GM04503 (cell line): Measurements from ENCODE around the gene GDAP1L1.
"Not testable (repeated sequence)": the region's sequence is repeated elsewhere in the genome, so short reads cannot be mapped to it uniquely, and the experiment has no call there.

Experiments
- DNase-seq: peaks from one replicate; pipeline ENCODE4 v3.0.0-alpha.2; 2012; ENCODE audit warnings: low read depth

The GDAP1L1 gene

DNA sequence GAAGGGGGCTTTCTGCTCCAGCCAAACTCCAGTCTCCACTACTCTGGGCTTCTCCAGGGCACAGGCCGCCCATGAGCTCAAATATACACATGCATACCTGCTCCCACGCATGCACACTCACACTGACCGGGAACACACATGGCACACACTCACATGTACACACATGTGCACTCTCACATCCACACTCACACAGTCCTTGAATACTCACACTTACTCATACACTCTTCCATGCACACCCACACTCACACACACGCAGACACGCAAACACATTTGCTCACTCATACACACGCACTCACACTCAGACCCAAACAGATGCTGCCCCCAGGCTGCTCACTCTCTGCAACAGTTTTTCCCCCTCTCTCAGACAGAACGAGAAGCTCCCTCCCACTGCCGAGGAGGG, 7.0 kb downstream of the GDAP1L1 start:
- no peak for DNase-seq

- no peak for DNase-seq
These were observed 8.8 kb downstream of the GDAP1L1 start for GRCh38 chr20:44255942-44256341.

DNA sequence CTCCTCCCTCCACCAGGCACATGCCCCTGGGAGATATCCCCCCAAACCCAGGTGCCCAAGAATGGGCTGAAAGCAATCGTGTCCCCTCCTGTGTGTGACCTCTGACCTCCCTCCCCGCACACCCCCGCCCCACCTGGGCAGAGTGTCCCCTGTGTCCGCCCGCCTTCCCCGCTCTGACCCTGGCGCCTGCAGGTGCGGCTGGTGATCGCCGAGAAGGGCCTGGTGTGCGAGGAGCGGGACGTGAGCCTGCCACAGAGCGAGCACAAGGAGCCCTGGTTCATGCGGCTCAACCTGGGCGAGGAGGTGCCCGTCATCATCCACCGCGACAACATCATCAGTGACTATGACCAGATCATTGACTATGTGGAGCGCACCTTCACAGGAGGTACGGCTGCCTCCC, 9.9 kb downstream of the GDAP1L1 start:
- no peak for DNase-seq

DNA sequence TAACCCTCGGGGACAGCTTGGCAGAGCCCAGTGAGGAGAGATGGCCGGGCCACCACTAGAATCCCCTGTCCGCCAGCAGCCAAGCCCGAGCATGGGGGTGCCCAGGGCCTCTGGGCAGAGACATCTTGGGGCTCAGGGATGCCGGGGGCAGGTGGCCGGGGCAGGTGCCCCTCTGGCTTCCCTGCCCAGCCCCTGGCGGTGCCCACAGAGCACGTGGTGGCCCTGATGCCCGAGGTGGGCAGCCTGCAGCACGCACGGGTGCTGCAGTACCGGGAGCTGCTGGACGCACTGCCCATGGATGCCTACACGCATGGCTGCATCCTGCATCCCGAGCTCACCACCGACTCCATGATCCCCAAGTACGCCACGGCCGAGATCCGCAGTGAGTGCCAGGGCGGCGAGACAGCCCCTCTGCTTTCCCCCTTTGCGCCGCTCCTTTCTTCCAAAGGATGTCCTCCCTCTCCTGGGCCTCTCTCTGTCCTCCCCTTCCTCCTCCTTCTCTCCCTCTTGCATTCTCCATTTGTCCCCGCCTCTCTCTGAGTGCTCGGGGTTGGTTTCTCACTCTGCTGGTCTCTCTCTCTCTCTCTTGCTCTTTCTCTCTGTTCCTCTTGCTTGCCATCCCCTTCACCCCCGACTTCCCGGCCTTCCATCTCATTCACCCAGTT, 11.2 kb downstream of the GDAP1L1 start:
- DNase-seq, result no peak

DNA sequence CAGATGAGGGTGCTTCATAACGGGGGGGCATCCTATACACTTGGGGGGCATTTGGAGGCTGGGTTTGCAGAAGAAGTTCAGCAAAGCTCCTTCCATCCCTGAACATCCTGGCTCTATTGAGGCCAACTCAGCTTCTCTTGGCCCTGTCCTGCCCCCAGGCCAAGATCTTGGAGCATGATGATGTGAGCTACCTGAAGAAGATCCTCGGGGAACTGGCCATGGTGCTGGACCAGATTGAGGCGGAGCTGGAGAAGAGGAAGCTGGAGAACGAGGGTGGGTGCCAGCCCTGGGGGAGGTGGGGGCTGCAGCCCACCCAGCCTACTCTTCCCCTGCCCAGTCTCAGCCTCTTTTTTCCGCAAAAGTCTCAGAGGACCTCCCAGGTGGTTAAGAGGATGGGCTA, 17.2 kb downstream of the GDAP1L1 start:
- no peak for DNase-seq

GRCh38 chr20:44268802-44269201, 21.7 kb downstream of the GDAP1L1 start:
- DNase-seq, result no peak

GRCh38 chr20:44271915-44272663, 25.0 kb downstream of the GDAP1L1 start:
- no peak for DNase-seq

- DNase-seq, result no peak
These were observed 26.4 kb downstream of the GDAP1L1 start for GRCh38 chr20:44273231-44274215.

DNA sequence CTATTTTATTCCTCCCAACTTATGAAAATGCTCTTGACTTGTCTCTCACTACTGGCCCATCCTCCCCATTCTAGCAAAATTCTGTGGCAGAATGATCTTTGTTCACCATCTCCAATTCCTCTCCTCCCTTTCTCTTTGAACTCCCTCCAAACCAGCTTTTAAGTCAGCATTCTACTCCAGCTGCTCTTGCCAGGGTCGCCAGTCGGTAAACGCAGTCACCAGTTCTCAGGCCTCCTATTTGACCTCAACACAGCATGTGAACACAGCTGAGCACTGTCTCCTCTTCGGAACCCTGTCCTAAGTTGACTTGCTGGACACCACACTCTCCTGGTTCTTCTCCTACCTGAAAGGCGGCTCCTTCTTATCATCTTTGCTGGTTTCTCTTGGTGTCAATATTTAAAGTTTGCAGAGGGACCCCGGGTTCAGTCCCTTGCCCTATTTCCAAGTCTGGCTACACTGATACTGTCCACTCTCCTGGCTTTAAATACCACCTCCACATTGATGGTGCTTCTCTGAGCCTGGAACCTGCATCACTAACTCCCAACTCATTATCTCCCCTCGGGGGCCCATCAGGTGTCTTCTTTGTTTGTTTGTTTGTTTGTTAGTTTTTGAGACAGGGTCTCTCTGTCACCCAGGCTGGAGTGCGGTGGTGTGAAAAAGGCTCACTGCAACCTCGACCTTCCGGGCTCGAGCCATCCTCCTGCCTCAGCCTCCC, 27.4 kb downstream of the GDAP1L1 start:
- DNase-seq, result no peak

- peak; percentile 48 for DNase-seq
These were observed 32.1 kb downstream of the GDAP1L1 start for GRCh38 chr20:44279228-44279627.

DNA sequence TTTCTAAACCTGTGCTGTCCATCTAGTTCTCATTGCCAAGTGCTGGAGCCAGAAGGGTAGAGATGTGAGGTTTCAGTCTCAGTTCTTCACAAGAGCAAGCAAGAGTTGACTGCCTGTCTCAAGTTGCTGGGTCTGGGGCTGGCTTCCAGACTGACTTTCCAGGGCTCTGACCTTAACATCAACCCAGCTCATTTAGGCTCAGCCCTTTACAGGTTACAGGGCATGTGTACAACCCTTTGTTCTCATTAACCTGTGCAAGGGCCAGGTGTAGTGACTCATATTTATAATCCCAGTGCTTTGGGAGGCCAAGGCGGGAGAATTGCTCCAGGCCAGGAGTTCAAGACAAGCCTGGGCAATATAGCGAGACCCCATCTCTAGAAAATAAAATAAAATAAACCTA, 33.3 kb downstream of the GDAP1L1 start:
- no peak for DNase-seq

GRCh38 chr20:44282192-44282591, 35.1 kb downstream of the GDAP1L1 start:
- DNase-seq, result no peak

GRCh38 chr20:44284032-44284431, 36.9 kb downstream of the GDAP1L1 start:
- DNase-seq, result no peak

DNA sequence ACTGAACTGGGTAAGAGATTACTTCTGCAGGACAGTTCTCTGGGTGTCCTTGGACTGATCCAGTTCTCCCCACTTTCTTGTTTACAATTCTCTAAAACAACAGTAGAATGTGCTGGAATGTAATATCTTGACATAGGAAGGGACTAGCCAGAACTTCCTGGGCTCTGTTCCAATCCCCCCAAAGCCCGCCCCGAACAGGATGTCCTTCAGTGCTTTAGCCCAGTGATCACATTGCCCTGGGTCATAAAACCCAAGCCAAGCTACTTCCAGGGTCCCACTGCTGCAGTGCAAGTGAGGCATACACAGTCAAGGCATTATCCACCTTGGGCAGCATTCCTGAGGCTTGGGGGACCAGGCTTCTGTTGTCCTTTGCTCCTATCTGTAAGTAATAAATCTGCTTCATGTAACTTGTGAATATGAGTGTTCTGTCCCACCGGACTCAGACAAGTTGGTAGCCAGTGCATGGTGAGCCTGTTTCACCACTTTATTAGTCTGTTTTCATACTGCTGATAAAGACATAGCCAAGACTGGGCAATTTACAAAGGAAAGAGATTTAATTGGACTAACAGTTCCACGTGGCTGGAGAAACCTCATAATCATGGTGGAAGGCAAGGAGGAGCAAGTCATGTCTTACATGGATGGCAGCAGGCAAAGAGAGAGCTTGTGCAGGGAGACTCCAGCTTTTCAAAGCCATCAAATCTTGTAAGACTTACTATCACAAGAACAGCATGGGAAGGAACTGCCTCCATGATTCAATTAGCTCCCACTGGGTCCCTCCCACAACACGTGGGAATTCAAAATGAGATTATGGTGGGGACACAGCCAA, 40.4 kb downstream of the GDAP1L1 start:
- no peak for DNase-seq

GRCh38 chr20:44288252-44288651, 41.1 kb downstream of the GDAP1L1 start:
- no peak for DNase-seq

- DNase-seq, result no peak
These were observed 44.6 kb downstream of the GDAP1L1 start for GRCh38 chr20:44291754-44292153.

GRCh38 chr20:44296011-44296410, 48.9 kb downstream of the GDAP1L1 start:
- DNase-seq, result no peak

GRCh38 chr20:44297721-44298120, 50.6 kb downstream of the GDAP1L1 start:
- DNase-seq, result no peak

DNA sequence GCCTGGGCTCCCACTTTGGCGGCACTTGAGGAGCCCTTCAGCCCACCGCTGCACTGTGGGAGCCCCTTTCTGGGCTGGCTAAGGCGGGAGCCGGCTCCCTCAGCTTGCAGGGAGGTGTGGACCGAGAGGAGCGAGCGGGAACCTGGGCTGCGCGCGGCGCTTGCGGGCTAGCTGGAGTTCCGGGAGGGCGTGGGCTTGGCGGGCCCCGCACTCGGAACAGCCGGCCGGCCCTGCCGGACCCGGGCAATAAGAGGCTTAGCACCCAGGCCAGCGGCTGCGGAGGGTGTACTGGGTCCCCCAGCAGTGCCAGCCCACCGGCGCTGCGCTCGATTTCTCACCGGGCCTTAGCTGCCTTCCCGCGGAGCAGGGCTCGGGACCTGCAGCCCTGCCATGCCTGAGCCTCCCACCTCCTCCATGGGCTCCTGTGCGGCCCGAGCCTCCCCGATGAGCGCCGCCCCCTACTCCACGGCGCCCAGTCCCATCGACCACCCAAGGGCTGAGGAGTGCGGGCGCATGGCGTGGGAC, 52.0 kb downstream of the GDAP1L1 start:
- not testable (repeated sequence) for DNase-seq

DNA sequence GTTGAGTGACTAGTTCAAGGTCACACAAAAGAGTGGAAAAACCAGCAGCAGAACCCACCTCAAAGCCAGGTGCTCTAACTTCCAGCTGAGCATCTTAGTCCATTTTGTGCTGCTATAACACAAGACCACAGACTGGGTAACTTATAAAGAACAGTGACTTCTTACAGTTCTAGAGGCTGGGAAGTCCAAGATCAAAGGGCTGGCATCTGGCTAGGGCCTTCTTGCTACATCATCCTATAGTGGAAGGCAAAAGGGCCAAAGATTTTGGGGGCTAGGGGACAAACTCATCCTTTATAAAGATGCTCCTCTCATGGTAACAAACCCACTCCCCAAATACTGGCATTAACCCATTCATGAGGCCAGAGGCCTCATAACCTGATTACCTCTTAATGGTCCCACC, 54.2 kb downstream of the GDAP1L1 start:
- no peak for DNase-seq
